ENCODE measurements around the gene KRT24. TPM values are rescaled to one million over a fixed set of nuclear protein-coding genes. Genes with fewer than 3 reads are reported as not detected.
"Not testable (repeated sequence)": the region's sequence is repeated elsewhere in the genome, so short reads cannot be mapped to it uniquely, and the experiment has no call there.

Gene KRT24
- 0.92 and 1.5 TPM in 2 replicates for total RNA-seq
- polyA plus RNA-seq, result 4.5 and 5.8 TPM in 2 replicates

DNA sequence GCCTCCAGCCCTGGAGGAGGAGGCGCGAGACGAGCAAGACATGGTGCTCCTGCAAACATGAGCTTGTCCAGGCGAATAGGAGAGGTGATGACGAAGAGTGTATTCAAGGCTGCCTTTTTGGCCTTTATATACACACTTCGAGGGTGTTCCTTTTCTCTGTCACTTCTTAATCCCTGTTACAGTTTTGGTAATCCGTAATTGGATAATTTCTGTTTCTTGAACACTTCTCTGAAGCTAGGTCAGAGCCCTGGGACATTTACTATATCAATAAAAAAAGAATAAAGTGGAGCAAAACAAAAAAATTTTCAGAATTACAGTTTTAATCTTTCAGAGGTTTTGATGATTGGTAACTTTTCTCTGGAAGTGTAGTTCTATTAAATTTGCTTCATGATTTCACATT is at the start of gene KRT24:
Gene KRT24 (minus strand): TSS at position 101 of the 400 bp plus-strand sequence. CDS start 59 bp downstream, at position 42.
- Histone ChIP-seq H3K9me2 (replicated peaks; ENCODE audit: insufficient read depth) (no peaks in the 10 kb centered on the region), H3K27me3 (no peaks in the 10 kb centered on the region), H3K4me2 (no peak within 1 kb of the TSS), H3K4me1 (ENCODE audit: insufficient read depth) (peaks cover 6% of the 10 kb centered on the region), H3K27ac (no peak within 1 kb of the TSS), H3K9me3 (ENCODE audit: low read depth) (no peaks in the 10 kb centered on the region), H3K36me3 (replicated peaks; ENCODE audit: insufficient read depth, low read depth) (no peaks in the 10 kb centered on the region), H4K20me1 (ENCODE audit: insufficient read depth, poor library complexity, severe bottlenecking) (no peaks in the 10 kb centered on the region), H2AFZ (no peak within 1 kb of the TSS), H3K79me2 (no peaks in the 10 kb centered on the region), H3K4me3 (no peak within 1 kb of the TSS)
- no peak for DNase-seq (ENCODE audit: low spot score)
- TF ChIP-seq, protein P1, sequence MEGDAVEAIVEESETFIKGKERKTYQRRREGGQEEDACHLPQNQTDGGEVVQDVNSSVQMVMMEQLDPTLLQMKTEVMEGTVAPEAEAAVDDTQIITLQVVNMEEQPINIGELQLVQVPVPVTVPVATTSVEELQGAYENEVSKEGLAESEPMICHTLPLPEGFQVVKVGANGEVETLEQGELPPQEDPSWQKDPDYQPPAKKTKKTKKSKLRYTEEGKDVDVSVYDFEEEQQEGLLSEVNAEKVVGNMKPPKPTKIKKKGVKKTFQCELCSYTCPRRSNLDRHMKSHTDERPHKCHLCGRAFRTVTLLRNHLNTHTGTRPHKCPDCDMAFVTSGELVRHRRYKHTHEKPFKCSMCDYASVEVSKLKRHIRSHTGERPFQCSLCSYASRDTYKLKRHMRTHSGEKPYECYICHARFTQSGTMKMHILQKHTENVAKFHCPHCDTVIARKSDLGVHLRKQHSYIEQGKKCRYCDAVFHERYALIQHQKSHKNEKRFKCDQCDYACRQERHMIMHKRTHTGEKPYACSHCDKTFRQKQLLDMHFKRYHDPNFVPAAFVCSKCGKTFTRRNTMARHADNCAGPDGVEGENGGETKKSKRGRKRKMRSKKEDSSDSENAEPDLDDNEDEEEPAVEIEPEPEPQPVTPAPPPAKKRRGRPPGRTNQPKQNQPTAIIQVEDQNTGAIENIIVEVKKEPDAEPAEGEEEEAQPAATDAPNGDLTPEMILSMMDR (IDR thresholded peaks at IDR 0.05; ENCODE audit: poor library complexity), result no peak
- no peak for TF ChIP-seq EZH2 (IDR thresholded peaks at IDR 0.05; ENCODE audit: borderline replicate concordance)
- TF ChIP-seq EZH2phosphoT487 (IDR thresholded peaks at IDR 0.05; ENCODE audit: low read depth, severe bottlenecking, unreplicated experiment), result no peak
- WGBS (ENCODE audit: low lambda C conversion rate, missing lambda C conversion rate), result 63% methylated on average over 7 of the region's 7 CpGs

DNA sequence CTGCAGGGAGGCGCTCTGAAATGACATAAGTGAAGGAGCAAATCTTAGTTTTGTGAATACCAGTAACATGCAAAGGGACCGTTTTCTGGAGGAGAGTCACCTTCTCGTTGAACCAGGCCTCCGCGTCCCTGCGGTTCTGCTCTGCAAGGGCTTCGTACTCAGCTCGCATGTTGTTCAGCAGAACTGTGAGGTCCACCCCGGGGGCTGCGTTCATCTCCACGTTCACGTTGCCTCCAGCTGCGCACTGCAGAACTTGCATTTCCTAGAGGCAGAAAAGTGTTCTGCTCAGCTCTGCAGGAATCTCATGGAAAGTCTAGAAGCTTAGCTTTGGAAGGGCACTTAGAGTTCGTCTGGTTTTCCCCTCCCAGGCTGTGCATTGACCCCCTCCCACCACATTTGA is 47.5 kb upstream of the KRT24 start:
- Histone ChIP-seq H3K27me3 (peaks cover 8% of the 10 kb centered on the region), H3K4me2 (no peak overlapping the region), H3K9me2 (replicated peaks; ENCODE audit: insufficient read depth) (no peaks in the 10 kb centered on the region), H3K36me3 (replicated peaks; ENCODE audit: insufficient read depth, low read depth) (no peaks in the 10 kb centered on the region), H3K9me3 (ENCODE audit: low read depth) (no peaks in the 10 kb centered on the region), H3K79me2 (no peaks in the 10 kb centered on the region), H2AFZ (no peak overlapping the region), H3K4me1 (ENCODE audit: insufficient read depth) (no peaks in the 10 kb centered on the region), H3K4me3 (no peak overlapping the region), H3K27ac (no peak overlapping the region), H4K20me1 (ENCODE audit: insufficient read depth, poor library complexity, severe bottlenecking) (no peaks in the 10 kb centered on the region)
- no peak for DNase-seq (ENCODE audit: low spot score)
- 93% methylated on average over 14 of the region's 14 CpGs for WGBS (ENCODE audit: low lambda C conversion rate, missing lambda C conversion rate)
- TF ChIP-seq EZH2phosphoT487 (IDR thresholded peaks at IDR 0.05; ENCODE audit: low read depth, severe bottlenecking, unreplicated experiment) (no peak), EZH2 (IDR thresholded peaks at IDR 0.05; ENCODE audit: borderline replicate concordance) (no peak)
- TF ChIP-seq, protein P1 (IDR thresholded peaks at IDR 0.05; ENCODE audit: poor library complexity), result no peak

GRCh38 chr17:40750391-40750790 is 46.8 kb upstream of the KRT24 start:
- H3K27me3 ChIP-seq, result peaks cover 9% of the 10 kb centered on the region
- H3K36me3 ChIP-seq (replicated peaks; ENCODE audit: insufficient read depth, low read depth), result no peaks in the 10 kb centered on the region
- H3K27ac ChIP-seq, result no peak overlapping the region
- no peak for DNase-seq (ENCODE audit: low spot score)
- no peaks in the 10 kb centered on the region for H3K79me2 ChIP-seq
- no peaks in the 10 kb centered on the region for H4K20me1 ChIP-seq (ENCODE audit: insufficient read depth, poor library complexity, severe bottlenecking)
- TF ChIP-seq EZH2 (IDR thresholded peaks at IDR 0.05; ENCODE audit: borderline replicate concordance), result no peak
- TF ChIP-seq, protein P1 (IDR thresholded peaks at IDR 0.05; ENCODE audit: poor library complexity), result no peak
- H3K4me2 ChIP-seq, result no peak overlapping the region
- H2AFZ ChIP-seq, result no peak overlapping the region
- no peaks in the 10 kb centered on the region for H3K9me3 ChIP-seq (ENCODE audit: low read depth)
- WGBS (ENCODE audit: low lambda C conversion rate, missing lambda C conversion rate), result 89% methylated on average over 6 of the region's 6 CpGs
- no peak overlapping the region for H3K4me3 ChIP-seq
- H3K9me2 ChIP-seq (replicated peaks; ENCODE audit: insufficient read depth), result no peaks in the 10 kb centered on the region
- H3K4me1 ChIP-seq (ENCODE audit: insufficient read depth), result no peaks in the 10 kb centered on the region

- H3K4me3 ChIP-seq; H3K9me2 ChIP-seq (replicated peaks; ENCODE audit: insufficient read depth); H3K4me2 ChIP-seq; H3K4me1 ChIP-seq (ENCODE audit: insufficient read depth); H3K79me2 ChIP-seq; H3K36me3 ChIP-seq (replicated peaks; ENCODE audit: insufficient read depth, low read depth); H3K9me3 ChIP-seq (ENCODE audit: low read depth); DNase-seq (ENCODE audit: low spot score); H2AFZ ChIP-seq; H3K27ac ChIP-seq; H4K20me1 ChIP-seq (ENCODE audit: insufficient read depth, poor library complexity, severe bottlenecking): not testable (repeated sequence)
- peaks cover 11% of the 10 kb centered on the region for H3K27me3 ChIP-seq
- 86% methylated on average over 1 of the region's 1 CpG for WGBS (ENCODE audit: low lambda C conversion rate, missing lambda C conversion rate)
These were observed 45.1 kb upstream of the KRT24 start for GRCh38 chr17:40748666-40749065.
